ENCODE data around the gene CNNM2.

DNA sequence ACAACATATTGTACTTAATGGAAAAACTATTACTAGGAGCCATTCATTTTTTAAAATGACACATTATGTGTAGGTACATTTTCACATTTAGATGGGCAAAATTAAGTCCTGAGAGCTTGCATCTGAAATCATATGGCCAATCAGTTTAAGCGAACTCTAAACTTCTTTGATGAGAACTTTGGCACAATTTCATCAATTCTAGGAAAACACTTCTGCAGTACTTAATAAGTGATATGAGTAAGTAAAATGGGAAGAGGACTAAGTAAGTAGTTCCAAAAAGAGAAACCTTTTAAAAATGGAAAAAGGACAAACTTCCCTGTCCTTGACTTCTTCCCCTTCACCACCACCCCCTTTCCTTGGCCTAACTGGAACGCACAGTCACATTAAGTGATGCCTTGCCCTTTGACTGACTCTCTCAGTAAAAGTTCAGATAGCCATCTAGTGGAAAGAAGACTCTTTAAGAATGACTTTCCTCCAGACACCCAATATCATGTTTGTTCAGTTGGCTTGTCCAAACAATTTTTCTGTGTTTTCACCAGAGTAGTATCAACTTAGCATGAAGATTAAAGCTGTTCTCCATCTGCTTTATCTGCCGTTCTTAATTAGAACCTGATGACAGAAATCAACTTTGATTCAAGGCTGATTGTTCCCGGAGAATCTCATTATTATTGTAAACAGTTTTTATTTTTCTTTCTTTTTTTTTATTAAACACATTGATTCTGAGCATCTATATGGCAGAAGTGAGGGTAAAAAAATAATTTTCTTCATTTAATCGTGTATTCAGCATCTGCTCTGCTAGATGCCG lies 45.1 kb downstream of the CNNM2 start:
- TF ChIP-seq, protein P1, sequence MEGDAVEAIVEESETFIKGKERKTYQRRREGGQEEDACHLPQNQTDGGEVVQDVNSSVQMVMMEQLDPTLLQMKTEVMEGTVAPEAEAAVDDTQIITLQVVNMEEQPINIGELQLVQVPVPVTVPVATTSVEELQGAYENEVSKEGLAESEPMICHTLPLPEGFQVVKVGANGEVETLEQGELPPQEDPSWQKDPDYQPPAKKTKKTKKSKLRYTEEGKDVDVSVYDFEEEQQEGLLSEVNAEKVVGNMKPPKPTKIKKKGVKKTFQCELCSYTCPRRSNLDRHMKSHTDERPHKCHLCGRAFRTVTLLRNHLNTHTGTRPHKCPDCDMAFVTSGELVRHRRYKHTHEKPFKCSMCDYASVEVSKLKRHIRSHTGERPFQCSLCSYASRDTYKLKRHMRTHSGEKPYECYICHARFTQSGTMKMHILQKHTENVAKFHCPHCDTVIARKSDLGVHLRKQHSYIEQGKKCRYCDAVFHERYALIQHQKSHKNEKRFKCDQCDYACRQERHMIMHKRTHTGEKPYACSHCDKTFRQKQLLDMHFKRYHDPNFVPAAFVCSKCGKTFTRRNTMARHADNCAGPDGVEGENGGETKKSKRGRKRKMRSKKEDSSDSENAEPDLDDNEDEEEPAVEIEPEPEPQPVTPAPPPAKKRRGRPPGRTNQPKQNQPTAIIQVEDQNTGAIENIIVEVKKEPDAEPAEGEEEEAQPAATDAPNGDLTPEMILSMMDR (IDR thresholded peaks at IDR 0.05): no peak
- TF ChIP-seq POLR2A (IDR thresholded peaks at IDR 0.05) (no peak), POLR2AphosphoS5 (IDR thresholded peaks at IDR 0.05) (no peak)
